IPS-15b (cell line): ENCODE measurements around the gene SETD4.

ENCODE experiments used
- H3K27me3 ChIP-seq: one replicate; pipeline ENCODE4 v1.6.1; 2013; ENCODE audit warnings: low read length; ENCODE audit not compliant: control insufficient read depth, insufficient read depth
- H3K36me3 ChIP-seq: one replicate; pipeline ENCODE4 v1.6.1; 2013; ENCODE audit warnings: low read length; ENCODE audit not compliant: control insufficient read depth, insufficient read depth
- H3K4me1 ChIP-seq: one replicate; pipeline ENCODE4 v1.6.1; 2013; ENCODE audit warnings: mild to moderate bottlenecking, low read length; ENCODE audit not compliant: control insufficient read depth, insufficient read depth
- H3K4me3 ChIP-seq: one replicate; pipeline ENCODE4 v1.5.1; 2013; ENCODE audit warnings: low read depth, low read length
- H3K9ac ChIP-seq: one replicate; pipeline ENCODE4 v1.6.1; 2013; ENCODE audit warnings: low read depth, mild to moderate bottlenecking, low read length
- H3K9me3 ChIP-seq: one replicate; pipeline ENCODE4 v1.6.1; 2013; ENCODE audit warnings: mild to moderate bottlenecking, low read length; ENCODE audit not compliant: control insufficient read depth, insufficient read depth

The SETD4 gene

DNA sequence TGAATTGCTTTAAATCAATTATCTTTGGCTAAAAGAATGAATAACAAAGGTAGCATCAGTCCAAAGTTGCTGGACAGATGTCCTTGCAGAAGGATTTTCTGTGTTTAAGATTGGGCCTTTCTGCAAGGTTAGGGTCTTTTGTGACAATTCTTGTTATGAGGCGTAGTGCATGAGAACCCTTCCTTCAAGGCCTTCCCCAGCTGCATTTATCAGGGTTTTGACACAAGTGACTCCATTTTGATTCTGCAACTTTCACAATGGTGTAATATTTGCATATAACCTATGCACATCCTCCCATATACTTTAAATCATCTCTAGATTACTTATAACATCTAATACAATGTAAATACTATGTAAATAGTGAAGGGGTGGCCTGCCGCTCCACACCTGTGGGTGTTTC, 1.1 kb upstream of the SETD4 start:
- Histone ChIP-seq H3K27me3 (no peaks in the 10 kb centered on the region), H3K4me1 (peaks cover 6% of the 10 kb centered on the region), H3K9ac (no peak overlapping the region), H3K9me3 (no peaks in the 10 kb centered on the region), H3K36me3 (peaks cover 6% of the 10 kb centered on the region), H3K4me3 (no peak overlapping the region)

DNA sequence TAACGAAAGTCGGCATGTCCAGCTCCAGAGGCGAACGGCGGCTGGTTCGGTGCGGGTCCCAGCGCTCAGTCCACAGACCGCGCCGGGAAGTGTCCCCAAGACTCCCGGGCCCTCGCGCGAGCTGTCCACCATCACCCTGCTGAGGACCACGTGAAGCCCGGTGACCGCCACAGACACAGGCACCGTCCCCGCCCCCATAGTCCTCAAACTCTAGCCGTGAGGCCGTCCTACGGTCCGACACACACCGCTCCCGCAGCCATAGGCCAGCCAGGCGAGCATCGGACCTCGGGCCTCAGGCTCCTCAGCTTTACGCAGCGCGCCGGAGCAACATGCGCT, 535 bp downstream of the SETD4 start:
- Histone ChIP-seq H3K4me3 (peak overlapping the region; percentile 99), H3K27me3 (no peaks in the 10 kb centered on the region), H3K9ac (peak overlapping the region; percentile 83), H3K9me3 (no peaks in the 10 kb centered on the region), H3K4me1 (peaks cover 6% of the 10 kb centered on the region), H3K36me3 (peaks cover 16% of the 10 kb centered on the region)

GRCh38 chr21:36055551-36055950, 4.8 kb downstream of the SETD4 start:
- no peaks in the 10 kb centered on the region for H3K27me3 ChIP-seq
- H3K4me1 ChIP-seq, result no peaks in the 10 kb centered on the region
- no peaks in the 10 kb centered on the region for H3K9me3 ChIP-seq
- peaks cover 39% of the 10 kb centered on the region for H3K36me3 ChIP-seq
- H3K9ac ChIP-seq, result no peak overlapping the region
- no peak overlapping the region for H3K4me3 ChIP-seq

GRCh38 chr21:36053715-36054062, 6.6 kb downstream of the SETD4 start:
- Histone ChIP-seq H3K9me3 (no peaks in the 10 kb centered on the region), H3K36me3 (peaks cover 48% of the 10 kb centered on the region), H3K9ac (no peak overlapping the region), H3K4me1 (no peaks in the 10 kb centered on the region), H3K27me3 (no peaks in the 10 kb centered on the region), H3K4me3 (no peak overlapping the region)

- H3K9me3 ChIP-seq, result no peaks in the 10 kb centered on the region
- no peaks in the 10 kb centered on the region for H3K27me3 ChIP-seq
- H3K4me3 ChIP-seq, result no peak overlapping the region
- H3K9ac ChIP-seq, result no peak overlapping the region
- peaks cover 52% of the 10 kb centered on the region for H3K36me3 ChIP-seq
- no peaks in the 10 kb centered on the region for H3K4me1 ChIP-seq
These were observed 7.2 kb downstream of the SETD4 start for GRCh38 chr21:36052860-36053714.

DNA sequence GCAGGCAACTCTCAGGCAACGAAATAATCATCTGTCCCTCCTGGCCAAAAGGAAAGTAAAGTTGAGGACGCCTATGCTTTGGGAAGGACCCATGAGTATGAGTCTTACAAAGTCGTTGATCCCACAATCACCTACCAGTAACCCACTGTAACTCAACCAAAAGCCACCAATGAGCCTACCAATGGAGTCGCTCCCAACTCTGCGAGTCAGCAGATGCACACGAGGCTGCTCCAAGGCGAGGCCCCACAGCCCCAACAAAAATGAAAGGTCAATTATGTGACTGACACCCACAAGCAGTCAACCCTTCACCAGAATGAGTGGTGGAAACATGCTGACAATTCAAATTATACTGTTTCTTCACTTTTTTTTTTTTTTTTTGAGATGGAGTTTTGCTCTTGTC, 12.0 kb downstream of the SETD4 start:
- Histone ChIP-seq H3K9me3 (no peaks in the 10 kb centered on the region), H3K27me3 (no peaks in the 10 kb centered on the region), H3K4me1 (no peaks in the 10 kb centered on the region), H3K36me3 (peaks cover 46% of the 10 kb centered on the region), H3K9ac (no peak overlapping the region), H3K4me3 (no peak overlapping the region)

DNA sequence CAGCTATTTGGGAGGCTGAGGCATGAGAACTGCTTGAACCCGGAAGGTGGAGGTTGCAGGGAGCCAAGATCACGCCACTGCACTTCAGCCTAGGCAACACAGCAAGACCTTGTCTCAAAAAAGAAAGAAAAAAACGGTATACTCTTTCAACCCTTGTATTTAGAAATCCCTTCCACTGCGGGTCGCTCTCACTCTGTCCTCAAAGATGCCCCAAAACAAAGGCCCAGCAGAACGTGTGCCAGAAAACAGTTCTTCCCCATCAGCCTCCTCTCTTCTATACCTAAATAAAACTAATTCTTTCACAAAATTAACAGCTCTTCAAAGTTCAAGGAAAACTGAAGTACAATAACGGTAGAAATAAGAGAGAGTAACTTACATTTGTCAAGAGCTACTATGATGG, 13.2 kb downstream of the SETD4 start:
- Histone ChIP-seq H3K27me3 (no peaks in the 10 kb centered on the region), H3K4me1 (no peaks in the 10 kb centered on the region), H3K4me3 (no peak overlapping the region), H3K36me3 (peaks cover 41% of the 10 kb centered on the region), H3K9ac (no peak overlapping the region), H3K9me3 (no peaks in the 10 kb centered on the region)

- no peak overlapping the region for H3K9ac ChIP-seq
- H3K27me3 ChIP-seq, result no peaks in the 10 kb centered on the region
- H3K36me3 ChIP-seq, result peaks cover 49% of the 10 kb centered on the region
- no peak overlapping the region for H3K4me3 ChIP-seq
- no peaks in the 10 kb centered on the region for H3K4me1 ChIP-seq
- H3K9me3 ChIP-seq, result no peaks in the 10 kb centered on the region
These were observed 14.3 kb downstream of the SETD4 start for GRCh38 chr21:36045993-36046392.

GRCh38 chr21:36044056-36044455, 16.3 kb downstream of the SETD4 start:
- no peak overlapping the region for H3K4me3 ChIP-seq
- H3K27me3 ChIP-seq, result no peaks in the 10 kb centered on the region
- H3K9ac ChIP-seq, result no peak overlapping the region
- H3K4me1 ChIP-seq, result no peaks in the 10 kb centered on the region
- peaks cover 49% of the 10 kb centered on the region for H3K36me3 ChIP-seq
- H3K9me3 ChIP-seq, result no peaks in the 10 kb centered on the region

- no peak overlapping the region for H3K9ac ChIP-seq
- H3K36me3 ChIP-seq, result peaks cover 55% of the 10 kb centered on the region
- no peaks in the 10 kb centered on the region for H3K27me3 ChIP-seq
These were observed 18.4 kb downstream of the SETD4 start for GRCh38 chr21:36041910-36042309.

DNA sequence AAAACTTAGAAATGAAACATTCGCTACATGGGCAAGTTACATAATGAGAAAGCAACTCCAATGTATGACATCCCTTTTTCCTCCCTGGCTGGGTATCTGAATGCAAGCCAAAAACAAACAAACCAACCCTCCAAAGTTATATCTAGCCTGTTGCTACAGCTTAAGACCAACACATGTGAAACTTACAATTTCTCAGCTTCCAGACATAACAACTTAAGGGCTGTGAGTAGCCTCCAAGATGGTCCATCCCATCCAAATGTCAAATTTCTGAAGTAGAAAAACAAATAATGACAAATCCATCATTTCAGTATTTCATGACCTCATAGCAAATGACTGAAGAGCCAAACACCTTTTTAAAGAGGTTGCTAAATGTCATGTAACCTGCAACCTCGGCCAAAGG, 19.9 kb downstream of the SETD4 start:
- no peaks in the 10 kb centered on the region for H3K9me3 ChIP-seq
- no peak overlapping the region for H3K4me3 ChIP-seq
- H3K36me3 ChIP-seq, result peaks cover 57% of the 10 kb centered on the region

More at GRCh38 chr21:36041910-36042309, 18.4 kb downstream of the SETD4 start:
- H3K9me3 ChIP-seq, result no peaks in the 10 kb centered on the region
- H3K4me3 ChIP-seq, result no peak overlapping the region
- H3K4me1 ChIP-seq, result peaks cover 2% of the 10 kb centered on the region

GRCh38 chr21:36039861-36040260, 20.5 kb downstream of the SETD4 start:
- no peaks in the 10 kb centered on the region for H3K9me3 ChIP-seq
- H3K4me1 ChIP-seq, result peaks cover 2% of the 10 kb centered on the region
- peaks cover 56% of the 10 kb centered on the region for H3K36me3 ChIP-seq
- H3K9ac ChIP-seq, result no peak overlapping the region
- H3K4me3 ChIP-seq, result no peak overlapping the region
- no peaks in the 10 kb centered on the region for H3K27me3 ChIP-seq

More for the DNA sequence above, 19.9 kb downstream of the SETD4 start:
- no peak overlapping the region for H3K9ac ChIP-seq
- peaks cover 2% of the 10 kb centered on the region for H3K4me1 ChIP-seq
- no peaks in the 10 kb centered on the region for H3K27me3 ChIP-seq
